Measurements from ENCODE around the gene ZNF497. TPM values are rescaled to one million over a fixed set of nuclear protein-coding genes. Genes with fewer than 3 reads are reported as not detected.
"Not testable (repeated sequence)": the region's sequence is repeated elsewhere in the genome, so short reads cannot be mapped to it uniquely, and the experiment has no call there.

ZNF497 gene
- total RNA-seq, 1 donor from 2014 or later = 2.5 TPM

DNA sequence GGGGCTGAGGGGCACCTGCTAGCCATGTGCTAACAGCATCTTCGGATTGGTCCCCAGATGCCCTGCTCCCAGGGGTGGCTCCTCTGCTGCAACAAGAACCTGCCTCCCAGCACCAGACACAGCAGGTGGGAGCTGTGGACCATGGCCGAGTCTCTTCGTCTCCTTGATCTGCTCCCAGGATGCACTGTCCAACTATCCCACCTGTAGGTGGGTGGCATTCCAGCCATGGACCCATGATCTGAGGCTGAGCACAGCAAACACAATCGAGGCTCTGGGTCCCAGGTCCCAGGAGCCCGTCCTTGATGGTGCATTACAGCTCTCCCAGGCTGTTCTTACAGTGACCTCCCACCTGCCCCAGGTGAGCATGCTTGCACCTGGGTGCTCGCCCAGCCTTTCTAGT is 16.7 kb upstream of the ZNF497 start:
- H3K4me1 ChIP-seq = peaks cover 23% of the 10 kb centered on the region
- H3K27me3 ChIP-seq (ENCODE audit: low read depth) = no peaks in the 10 kb centered on the region
- ATAC-seq (no peak), DNase-seq (peak; percentile 39)
- intact Hi-C loops (cut with DNase I) = no loop called here
- H3K9me3 ChIP-seq = no peaks in the 10 kb centered on the region
- TF ChIP-seq, protein P1, sequence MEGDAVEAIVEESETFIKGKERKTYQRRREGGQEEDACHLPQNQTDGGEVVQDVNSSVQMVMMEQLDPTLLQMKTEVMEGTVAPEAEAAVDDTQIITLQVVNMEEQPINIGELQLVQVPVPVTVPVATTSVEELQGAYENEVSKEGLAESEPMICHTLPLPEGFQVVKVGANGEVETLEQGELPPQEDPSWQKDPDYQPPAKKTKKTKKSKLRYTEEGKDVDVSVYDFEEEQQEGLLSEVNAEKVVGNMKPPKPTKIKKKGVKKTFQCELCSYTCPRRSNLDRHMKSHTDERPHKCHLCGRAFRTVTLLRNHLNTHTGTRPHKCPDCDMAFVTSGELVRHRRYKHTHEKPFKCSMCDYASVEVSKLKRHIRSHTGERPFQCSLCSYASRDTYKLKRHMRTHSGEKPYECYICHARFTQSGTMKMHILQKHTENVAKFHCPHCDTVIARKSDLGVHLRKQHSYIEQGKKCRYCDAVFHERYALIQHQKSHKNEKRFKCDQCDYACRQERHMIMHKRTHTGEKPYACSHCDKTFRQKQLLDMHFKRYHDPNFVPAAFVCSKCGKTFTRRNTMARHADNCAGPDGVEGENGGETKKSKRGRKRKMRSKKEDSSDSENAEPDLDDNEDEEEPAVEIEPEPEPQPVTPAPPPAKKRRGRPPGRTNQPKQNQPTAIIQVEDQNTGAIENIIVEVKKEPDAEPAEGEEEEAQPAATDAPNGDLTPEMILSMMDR (IDR thresholded peaks at IDR 0.05) = no peak
- H3K36me3 ChIP-seq = no peaks in the 10 kb centered on the region
- H3K4me3 ChIP-seq = no peak overlapping the region
- H3K27ac ChIP-seq = no peak overlapping the region

GRCh38 chr19:58376724-58377123 is 14.2 kb upstream of the ZNF497 start:
- H3K27me3 ChIP-seq (ENCODE audit: low read depth); intact Hi-C loops (cut with DNase I); H3K36me3 ChIP-seq; H3K9me3 ChIP-seq; H3K27ac ChIP-seq; H3K4me3 ChIP-seq; ATAC-seq; DNase-seq: not testable (repeated sequence)
- peaks cover 29% of the 10 kb centered on the region for H3K4me1 ChIP-seq

DNA sequence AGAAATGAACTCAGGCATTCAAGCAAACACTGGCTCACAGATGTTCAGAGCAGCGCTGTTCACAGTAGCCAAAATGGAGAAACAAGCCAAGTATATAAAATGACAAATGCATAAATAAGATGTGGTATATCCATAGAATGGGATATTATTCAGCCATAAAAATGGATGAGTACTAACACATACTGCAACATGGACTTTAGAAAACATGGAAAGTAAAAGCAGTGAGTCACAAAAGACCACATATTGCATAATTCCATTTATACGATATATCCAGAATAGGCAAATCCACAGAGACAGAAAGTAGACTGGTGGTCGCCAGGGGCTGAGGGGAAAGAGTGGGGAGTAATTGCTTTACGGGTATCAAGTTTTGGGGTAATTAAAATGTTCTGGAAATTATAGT is 11.6 kb upstream of the ZNF497 start:
- ATAC-seq (no peak), DNase-seq (no peak)
- TF ChIP-seq, protein P1 (IDR thresholded peaks at IDR 0.05) = no peak
- peaks cover 13% of the 10 kb centered on the region for H3K4me1 ChIP-seq
- no peaks in the 10 kb centered on the region for H3K27me3 ChIP-seq (ENCODE audit: low read depth)
- no peaks in the 10 kb centered on the region for H3K36me3 ChIP-seq
- H3K27ac ChIP-seq = no peak overlapping the region
- H3K9me3 ChIP-seq = no peaks in the 10 kb centered on the region
- no peak overlapping the region for H3K4me3 ChIP-seq
- intact Hi-C loops (cut with DNase I) = no loop called here

GRCh38 chr19:58372311-58373133 is 10.0 kb upstream of the ZNF497 start:
- peaks cover 12% of the 10 kb centered on the region for H3K4me1 ChIP-seq
- H3K27me3 ChIP-seq (ENCODE audit: low read depth) = peaks cover 2% of the 10 kb centered on the region
- no peak for DNase-seq
- H3K36me3 ChIP-seq = no peaks in the 10 kb centered on the region
- ATAC-seq = peak; percentile 81 to 87
- no peak overlapping the region for H3K4me3 ChIP-seq
- intact Hi-C loops (cut with DNase I) = no loop called here
- TF ChIP-seq, protein P1 (IDR thresholded peaks at IDR 0.05) = peak; percentile 9
- peak overlapping the region; percentile 24 for H3K27ac ChIP-seq
- no peaks in the 10 kb centered on the region for H3K9me3 ChIP-seq

GRCh38 chr19:58368561-58369360 is 6.2 kb upstream of the ZNF497 start:
- H3K36me3 ChIP-seq = no peaks in the 10 kb centered on the region
- H3K4me3 ChIP-seq = no peak overlapping the region
- H3K27me3 ChIP-seq (ENCODE audit: low read depth) = peaks cover 7% of the 10 kb centered on the region
- intact Hi-C loops (cut with DNase I) = no loop called here
- no peak overlapping the region for H3K27ac ChIP-seq
- peaks cover 12% of the 10 kb centered on the region for H3K4me1 ChIP-seq
- DNase-seq (no peak), ATAC-seq (no peak)
- H3K9me3 ChIP-seq = no peaks in the 10 kb centered on the region
- TF ChIP-seq, protein P1 (IDR thresholded peaks at IDR 0.05) = no peak

All from lower lobe of right lung (tissue), 2 donors.